GM18498 (cell line): ENCODE results near the gene PPIE.

Experiments
- ATAC-seq: cut with Tn5 transposase; IDR thresholded peaks from one replicate; pipeline ENCODE4 v1.9.1; 2021; ENCODE audit warnings: mild to moderate bottlenecking, moderate library complexity; ENCODE audit not compliant: unreplicated experiment

Gene PPIE

DNA sequence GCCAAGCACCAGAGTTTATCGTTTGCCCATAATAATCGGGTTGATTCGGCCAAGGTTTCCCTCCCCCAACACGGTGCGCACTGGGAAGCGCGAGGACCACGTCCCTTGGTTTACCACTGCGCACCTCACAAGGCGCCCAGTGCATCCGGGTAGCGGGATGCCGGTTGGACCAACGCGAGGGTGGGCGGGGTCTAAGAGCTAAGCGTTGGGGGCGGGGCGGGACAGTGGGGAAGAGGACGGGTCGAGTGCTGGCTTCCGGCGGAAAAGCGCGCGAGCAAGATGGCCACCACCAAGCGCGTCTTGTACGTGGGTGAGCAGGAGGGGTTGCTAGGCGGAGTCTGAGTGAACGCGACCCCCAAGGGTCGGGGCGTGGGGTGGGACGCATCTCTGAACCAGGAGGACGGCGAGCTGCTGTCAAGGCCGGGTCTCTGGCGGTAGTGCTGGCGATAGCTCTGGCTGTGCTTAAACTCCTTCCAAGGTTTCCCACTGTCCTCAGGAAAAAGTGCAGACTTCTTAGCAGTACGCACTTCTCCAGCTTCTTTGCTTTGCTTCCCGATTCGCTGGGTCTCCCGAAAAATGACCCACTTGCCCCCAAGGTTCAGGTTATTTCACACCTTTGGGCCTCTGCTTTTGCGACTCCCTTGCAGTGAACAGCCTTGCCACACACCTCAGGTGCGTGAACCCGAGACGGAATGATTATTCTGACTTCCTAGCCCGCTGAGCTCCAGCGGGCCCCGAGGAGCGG lies at the start of gene PPIE:
Gene PPIE, plus strand, starts transcription at position 261 of the 745 bp plus-strand sequence. Its CDS starts 19 bp downstream, at position 280.
- peak; percentile 93 for ATAC-seq

GRCh38 chr1:39689214-39689613 lies 49.5 kb upstream of the PPIE start:
- ATAC-seq, result no peak

GRCh38 chr1:39689635-39690034 lies 49.0 kb upstream of the PPIE start:
- ATAC-seq, result no peak

DNA sequence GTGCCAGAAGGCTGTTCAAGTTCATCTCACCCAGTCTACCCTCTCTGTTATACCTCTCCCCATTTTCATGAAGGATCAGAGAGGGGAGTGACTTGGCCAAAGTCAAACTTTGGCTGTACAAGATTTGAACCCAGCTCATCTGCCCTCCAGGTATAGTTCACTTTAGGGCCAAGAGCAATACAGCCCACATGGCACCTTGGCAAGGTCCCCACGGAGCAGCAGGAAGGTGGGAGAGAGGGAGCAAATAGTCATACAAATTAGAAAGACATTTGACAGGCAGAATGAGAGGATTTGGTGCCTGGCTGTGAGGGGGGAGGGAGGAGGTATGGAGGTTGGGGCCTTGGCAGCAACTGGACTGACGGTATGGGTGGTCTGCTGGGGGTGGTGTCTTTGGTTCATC lies 48.5 kb upstream of the PPIE start:
- no peak for ATAC-seq

DNA sequence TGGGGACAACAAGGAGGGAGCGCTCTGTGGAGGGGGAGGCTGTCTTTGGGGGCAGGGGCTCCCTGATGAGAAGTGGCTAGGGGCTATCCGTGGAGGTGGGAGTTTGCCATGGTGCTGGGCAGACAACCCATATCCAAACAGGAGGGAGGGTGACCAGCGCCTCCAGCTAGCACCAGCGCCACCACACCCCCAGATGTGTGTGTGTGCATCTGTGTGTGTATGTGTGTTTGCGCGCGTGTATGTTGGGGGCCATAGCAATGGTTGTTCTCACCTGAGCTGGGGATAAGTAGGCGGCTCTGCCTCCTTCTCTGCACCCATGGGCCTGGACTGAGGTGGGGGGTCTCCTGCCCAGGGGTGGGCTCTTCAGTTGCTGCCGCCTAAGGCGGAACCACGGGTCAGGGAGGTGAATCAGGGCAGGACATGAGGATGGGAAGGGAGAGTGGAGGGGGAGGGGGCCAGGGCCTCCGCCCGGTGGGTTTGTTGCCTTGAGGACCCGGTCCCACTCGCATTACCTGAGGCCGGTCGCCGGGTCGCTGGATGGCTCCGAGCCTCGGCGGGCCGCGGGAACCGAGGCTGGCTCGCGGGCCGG lies 47.8 kb upstream of the PPIE start:
- ATAC-seq, result no peak

GRCh38 chr1:39691383-39692151 lies 47.1 kb upstream of the PPIE start, which contains the start of gene HPCAL4:
HPCAL4 (minus strand) TSS chr1:39691433; CDS start chr1:39684603, 6,830 bp downstream.
- peak; percentile 91 for ATAC-seq

GRCh38 chr1:39692152-39693074 lies 46.3 kb upstream of the PPIE start:
- no peak for ATAC-seq

- no peak for ATAC-seq
Observed at GRCh38 chr1:39694026-39694425, 44.7 kb upstream of the PPIE start.

GRCh38 chr1:39695016-39695415 lies 43.7 kb upstream of the PPIE start:
- ATAC-seq, result no peak

DNA sequence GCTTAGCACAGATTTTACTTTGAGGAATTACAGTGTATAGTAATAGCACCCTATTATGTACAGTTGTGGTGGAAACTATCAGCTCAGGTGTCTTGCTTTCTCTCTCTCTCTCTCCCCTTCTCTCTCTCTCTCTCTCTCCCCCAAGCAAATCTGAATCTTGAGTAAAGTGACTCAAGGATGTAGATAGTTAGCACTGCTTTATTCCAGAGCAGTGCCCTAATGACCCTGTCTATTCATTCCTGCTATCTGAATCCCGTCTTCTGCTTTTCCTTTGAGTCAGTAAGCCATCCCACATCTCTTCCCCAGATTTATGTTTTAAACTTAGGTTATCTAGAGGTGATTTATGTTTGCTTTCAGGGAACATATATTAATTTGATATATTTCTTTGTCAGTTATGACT lies 42.2 kb upstream of the PPIE start:
- ATAC-seq, result no peak

DNA sequence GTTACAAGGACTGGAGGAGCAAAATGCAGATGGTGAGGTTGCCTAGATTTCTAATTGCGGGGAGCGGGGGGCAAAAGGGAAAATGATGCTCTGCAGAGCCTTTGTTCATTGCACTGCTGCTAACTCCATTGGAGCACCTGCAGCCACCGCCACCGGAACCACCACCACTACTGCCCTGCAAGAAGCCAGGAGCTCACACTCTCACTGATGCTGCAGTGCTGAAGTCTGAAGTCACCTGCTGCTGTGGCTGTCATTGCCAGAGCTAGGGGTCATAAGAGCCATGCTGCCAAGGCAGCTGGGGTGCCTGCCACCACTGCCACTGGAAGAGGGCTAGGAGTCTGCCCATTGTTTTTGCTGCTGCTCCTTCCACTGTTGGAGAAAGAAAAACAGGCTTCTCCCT lies 40.1 kb upstream of the PPIE start:
- no peak for ATAC-seq

DNA sequence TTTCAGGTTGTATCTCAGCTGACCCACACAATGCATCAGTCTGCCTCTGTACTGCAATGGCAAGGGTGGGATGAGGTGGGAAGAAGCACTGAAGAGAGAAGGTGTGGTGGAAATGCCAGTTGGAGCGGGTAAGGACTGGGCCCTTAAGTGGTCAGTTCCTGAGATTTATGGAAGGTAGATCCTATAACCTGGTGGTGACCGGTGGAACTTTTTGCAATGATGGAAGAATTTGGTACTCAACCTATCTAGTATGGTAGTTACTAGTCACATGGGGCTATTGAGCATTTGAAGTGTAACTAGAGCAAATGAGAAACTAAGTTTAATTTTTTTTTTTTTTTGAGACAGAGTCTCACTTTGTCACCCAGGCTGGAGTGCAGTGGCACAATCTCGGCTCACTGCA lies 39.3 kb upstream of the PPIE start:
- ATAC-seq, result no peak

DNA sequence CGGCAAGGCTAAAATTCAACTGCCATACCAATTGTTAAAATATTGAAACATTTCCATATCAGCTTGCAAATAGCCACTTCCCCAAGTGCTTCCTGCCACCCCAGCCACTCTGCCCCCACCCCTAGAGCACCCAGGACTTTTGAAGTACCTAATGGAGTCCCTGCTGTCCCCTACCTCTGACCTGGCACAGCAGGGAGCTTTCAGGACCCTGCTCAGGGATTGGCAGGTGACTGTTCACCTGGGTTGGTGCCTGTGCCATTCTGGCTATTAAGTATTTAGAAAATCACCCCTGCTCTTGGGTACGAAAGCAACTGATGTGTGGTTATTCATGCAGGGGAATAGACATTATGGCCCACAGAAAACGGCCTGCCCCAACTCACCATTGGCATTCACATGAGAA lies 38.3 kb upstream of the PPIE start:
- ATAC-seq, result no peak

- ATAC-seq, result no peak
Observed at GRCh38 chr1:39701049-39701439, 37.6 kb upstream of the PPIE start.

DNA sequence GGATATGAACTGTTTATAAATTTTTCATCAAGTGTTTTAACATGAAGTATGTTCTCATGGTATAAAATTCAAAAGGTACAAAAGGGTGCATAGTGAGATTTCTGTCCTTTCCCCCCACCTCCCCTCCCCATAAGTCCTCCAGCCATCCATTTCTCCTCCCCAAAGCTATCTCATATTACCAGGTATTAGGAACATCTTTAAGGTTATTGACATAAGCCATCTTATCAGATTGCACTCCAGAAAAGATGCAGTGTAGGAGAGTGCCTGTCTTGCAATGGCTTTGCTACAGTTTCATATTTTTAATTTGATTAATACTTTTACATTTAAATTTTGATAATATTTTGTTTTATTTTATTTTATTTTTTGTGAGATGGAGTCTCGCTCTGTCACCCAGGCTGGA lies 33.9 kb upstream of the PPIE start:
- ATAC-seq, result no peak

DNA sequence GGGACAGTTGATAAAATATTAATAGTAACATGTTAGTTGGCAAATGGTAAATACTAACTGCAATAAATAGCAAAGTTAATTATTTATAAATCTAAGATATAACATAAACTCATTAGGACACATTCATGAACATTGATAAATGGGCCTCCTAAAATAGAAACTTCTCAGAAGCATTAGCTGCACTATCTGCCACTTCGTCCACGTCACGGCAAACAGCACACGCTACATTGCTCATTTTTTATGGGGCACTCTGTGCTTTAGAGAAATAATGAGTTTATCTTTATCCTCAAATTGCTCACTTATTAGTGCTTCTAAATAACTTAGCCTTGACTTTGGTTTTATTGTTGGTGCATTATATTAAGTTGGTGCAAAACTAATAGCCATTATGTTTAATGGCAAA lies 31.2 kb upstream of the PPIE start:
- ATAC-seq, result no peak

GRCh38 chr1:39711104-39711965 lies 27.3 kb upstream of the PPIE start:
- ATAC-seq, result no peak

- ATAC-seq, result no peak
Observed at GRCh38 chr1:39711966-39712340, 26.7 kb upstream of the PPIE start.

- no peak for ATAC-seq
Observed at GRCh38 chr1:39713557-39713956, 25.1 kb upstream of the PPIE start.

GRCh38 chr1:39717809-39718208 lies 20.9 kb upstream of the PPIE start:
- no peak for ATAC-seq
